Stimulated activated CD4-positive, alpha-beta T cell treated with anti-CD3 and anti-CD28 coated beads, Interleukin-2, amount 100 ng/mL, for 24 hours (primary cell): ENCODE data around the gene TIA1.
"Not testable (repeated sequence)": the region's sequence is repeated elsewhere in the genome, so short reads cannot be mapped to it uniquely, and the experiment has no call there.

Source experiments
- DNase-seq, 2 donors: peaks; one replicate each; pipeline ENCODE4 v3.0.0-alpha.2; 2020

The TIA1 gene, protein sequence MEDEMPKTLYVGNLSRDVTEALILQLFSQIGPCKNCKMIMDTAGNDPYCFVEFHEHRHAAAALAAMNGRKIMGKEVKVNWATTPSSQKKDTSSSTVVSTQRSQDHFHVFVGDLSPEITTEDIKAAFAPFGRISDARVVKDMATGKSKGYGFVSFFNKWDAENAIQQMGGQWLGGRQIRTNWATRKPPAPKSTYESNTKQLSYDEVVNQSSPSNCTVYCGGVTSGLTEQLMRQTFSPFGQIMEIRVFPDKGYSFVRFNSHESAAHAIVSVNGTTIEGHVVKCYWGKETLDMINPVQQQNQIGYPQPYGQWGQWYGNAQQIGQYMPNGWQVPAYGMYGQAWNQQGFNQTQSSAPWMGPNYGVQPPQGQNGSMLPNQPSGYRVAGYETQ

DNA sequence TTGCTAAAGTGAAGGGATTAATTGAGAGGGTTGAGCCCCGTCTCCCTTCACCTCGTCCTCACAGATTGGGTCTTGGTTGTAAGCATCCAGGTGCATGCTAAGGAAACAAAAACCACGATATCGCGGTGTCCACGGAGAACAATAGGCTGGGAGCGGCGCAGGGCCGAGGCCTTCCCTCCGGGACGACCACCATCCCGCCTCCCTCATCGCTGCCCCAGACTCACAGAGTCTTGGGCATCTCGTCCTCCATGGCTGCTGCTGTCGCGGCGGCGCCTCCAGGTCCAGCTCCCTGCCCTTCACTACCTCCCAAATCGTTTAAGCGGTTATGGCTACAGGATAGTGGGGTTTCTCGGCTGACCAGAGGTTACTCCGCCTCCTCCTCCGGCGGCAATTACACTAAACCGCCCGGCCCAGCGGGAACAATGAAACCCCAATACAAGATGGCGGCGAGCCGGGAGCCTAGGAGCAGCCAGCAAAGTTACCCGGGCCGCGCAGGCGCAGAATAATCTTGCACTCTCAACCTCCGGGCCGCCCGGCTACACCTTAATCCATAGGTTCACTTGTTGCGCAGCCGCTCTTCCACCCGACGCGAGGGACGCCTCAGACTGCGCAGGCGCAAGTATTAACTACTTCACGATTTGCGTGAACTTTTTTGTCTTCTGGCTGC is at the start of gene TIA1:
Gene TIA1 (minus strand): TSS at position 448 of the 667 bp plus-strand sequence. CDS start 198 bp downstream, at position 250.
- peak; percentile 98 for DNase-seq

DNA sequence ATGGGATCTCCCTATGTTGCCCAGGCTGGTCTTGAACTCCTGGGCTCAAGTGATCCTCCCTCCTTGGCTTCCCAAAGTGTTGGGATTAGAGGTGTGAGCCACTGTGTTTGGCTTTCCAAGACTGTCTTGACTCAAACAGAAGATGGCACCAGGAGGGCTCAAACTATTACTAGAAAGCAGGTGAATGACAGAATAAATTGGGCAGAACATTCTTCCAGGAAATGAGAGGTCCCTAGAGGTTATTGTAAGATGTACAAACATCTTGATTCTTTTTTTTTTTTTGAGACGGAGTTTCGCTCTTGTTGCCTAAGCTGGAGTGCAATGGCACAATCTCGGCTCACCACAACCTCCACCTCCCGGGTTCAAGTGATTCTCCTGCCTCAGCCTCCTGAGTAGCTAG is 49.4 kb upstream of the TIA1 start:
- not testable (repeated sequence) for DNase-seq

DNA sequence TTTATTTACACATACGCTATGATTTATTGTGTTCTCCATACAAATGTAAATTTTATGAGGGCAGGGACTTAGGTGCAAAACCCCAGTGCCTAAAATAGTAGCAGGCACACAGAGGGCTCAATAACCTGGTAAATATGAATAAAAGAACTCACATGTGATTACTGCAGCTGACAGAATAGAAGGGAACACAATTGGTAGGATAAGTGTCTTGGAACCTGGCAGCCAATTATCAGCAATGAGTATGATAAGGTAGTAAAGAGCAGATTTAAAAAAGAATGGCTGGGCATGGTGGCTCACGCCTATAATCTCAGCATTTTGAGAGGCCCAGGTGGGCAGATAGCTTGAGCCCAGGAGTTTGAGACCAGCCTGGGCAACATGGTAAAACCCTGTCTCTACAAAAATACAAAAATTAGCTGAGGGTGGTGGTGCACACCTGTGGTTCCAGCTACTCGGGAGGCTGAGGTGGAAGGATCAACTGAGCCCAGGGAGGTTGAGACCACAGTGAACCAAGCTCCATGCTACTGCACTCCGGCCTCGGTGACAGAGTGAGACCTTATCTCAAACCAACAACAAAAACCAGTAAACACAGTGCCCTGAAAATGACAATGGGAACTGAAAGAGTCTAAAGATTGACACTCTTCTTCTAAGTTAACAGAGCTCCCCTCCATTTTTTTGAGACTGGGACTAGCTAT is 35.2 kb upstream of the TIA1 start:
- no peak for DNase-seq

DNA sequence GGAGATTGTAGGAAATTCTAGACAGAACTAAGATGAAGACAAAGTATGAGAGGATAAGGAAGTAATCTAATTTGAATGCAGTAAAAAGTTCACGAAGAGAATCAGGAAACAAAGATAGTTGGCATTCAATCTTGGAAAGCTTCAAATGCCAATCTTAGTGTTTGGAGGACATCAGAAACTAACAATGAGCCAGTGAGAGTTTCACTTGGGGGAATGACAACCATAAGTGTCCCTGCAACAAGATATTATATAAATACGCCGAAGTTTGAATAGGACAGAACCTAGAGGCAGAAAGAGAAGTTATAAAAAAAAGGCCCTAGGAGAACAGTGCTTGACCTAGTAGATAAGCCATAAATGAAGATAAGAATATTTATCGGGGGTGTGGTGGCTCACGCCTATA is 34.0 kb upstream of the TIA1 start:
- no peak for DNase-seq

DNA sequence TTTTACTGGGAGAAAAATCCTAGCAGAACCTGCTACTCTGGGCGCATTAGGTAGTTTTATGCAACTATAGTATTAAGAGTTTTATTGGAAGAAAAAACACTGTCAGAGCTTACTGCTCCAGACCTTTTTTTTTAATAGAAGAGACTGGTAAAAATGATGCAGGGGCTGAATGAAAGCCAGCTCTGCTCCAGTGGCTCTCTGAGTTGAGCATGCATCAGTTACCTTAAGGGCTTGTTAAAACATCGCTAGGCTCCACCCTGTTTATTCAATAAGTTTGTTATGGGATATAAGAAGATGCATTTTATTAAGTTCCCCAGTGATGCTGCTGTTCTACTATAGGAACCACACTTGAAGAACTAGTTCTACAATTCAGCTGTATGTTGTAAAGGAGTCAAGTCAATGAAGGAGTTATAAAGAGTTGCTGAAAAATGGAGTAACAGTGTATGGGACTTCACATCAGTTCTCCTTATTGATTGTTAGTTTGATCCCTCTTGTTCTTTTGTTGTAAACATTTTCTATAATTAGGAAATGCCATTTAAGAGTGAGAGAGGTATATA is 31.9 kb upstream of the TIA1 start:
- no peak for DNase-seq

DNA sequence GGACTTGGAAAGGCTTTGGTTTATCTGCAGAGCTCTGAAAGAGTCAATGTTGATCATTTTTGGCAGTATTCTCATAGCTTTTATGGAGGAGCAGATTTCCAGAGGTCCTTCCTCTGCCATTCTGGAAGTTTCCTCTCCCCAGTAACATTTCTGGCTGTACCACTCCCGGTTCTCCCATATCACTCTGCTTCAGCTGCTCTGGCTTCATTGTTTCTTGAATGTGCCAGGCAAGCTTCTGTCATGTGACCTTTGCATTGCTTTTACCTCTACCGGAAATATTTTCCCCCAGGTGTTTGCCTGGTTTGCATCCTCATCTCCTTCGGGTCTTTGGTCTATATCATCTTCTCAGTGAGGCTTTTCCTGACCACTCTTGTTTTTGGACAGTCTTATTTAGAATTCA is 21.9 kb upstream of the TIA1 start:
- no peak for DNase-seq

DNA sequence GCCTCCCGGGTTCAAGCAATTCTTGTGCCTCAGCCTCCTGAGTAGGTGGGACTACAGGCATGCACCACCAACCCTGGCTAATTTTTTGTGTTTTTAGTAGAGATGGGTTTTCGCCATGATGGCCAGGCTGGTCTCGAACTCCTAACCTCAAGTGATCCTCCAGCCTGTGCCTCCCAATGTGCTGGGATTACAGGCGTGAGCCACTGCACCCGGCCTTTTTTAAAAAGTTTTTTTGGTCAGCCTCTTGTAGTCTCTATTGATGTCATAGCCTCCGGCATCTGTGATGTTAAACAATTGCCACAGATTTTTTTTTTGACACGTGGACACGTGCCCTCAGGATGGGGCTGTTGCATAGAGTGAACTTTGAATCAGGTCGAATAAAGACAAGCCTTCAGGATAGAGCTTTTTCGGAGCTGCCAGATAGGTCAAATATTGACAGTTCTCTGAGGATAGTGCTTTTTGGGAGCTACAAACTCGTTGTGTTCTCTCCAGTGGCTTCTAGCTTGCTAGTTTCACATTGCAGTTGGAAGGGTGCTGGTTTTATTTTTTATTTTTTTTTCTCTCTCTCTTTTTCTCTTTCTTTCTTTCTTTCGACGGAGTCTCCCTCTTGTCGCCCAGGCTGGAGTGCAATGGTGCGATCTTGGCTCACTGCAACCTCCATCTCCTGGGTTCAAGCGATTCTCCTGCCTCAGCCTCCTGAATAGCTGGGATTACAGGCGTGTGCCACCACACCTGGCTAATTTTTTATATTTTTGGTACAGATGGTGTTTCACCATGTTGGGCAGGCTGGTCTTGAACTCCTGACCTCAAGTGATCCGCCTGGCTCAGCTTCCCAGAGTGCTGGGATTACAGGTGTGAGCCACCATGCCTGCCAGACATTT is 21.2 kb upstream of the TIA1 start:
- DNase-seq, result not testable (repeated sequence)

DNA sequence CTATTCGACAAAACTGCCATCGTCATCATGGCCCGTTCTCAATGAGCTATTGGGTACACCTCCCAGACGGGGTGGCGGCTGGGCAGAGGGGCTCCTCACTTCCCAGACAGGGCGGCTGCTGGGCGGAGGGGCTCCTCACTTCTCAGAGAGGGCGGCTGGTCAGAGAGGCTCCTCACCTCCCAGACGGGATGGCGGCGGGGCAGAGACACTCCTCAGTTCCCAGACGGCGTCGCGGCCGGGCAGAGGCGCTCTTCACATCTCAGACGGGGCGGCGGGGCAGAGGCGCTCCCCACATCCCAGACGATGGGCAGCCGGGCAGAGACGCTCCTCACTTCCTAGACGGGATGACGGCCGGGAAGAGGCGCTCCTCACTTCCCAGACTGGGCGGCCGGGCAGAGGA is 18.5 kb upstream of the TIA1 start:
- not testable (repeated sequence) for DNase-seq

DNA sequence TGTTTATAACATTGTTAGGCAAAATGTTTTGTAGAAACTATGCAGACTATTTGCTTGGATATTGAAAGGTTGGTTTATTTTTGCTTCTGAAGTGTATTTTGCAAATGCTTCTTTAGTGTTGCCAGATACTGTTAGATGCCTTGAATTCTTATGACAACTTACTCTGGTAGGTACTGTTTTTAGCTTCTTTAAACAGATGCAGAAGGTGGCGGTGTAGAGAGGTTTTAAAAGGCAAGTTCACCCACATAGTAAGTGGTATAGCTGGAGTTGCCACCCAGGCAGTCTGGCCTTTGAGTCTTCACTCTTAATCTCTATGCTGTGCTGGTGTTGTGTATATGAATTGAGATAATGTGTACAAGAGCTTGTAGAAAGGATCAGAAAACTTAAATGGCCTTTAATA is 13.1 kb upstream of the TIA1 start:
- no peak for DNase-seq

DNA sequence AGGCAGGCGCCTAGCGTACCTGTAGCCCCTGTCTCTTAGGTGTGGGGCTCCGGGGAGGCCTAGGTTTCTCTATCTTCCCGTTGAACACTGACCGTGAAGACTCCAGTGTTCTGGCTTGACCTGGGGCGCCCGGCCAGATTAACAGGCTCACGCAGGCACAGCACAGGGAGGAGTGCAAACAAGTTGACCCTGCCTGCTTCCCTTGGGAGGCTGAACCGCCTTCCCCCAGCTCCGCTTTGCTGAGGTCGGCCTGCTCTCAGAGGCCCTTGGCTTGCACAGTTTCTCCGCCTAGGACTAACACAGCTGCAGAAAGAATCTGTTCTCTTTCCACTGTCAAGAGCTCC is 10.1 kb upstream of the TIA1 start:
- no peak for DNase-seq

DNA sequence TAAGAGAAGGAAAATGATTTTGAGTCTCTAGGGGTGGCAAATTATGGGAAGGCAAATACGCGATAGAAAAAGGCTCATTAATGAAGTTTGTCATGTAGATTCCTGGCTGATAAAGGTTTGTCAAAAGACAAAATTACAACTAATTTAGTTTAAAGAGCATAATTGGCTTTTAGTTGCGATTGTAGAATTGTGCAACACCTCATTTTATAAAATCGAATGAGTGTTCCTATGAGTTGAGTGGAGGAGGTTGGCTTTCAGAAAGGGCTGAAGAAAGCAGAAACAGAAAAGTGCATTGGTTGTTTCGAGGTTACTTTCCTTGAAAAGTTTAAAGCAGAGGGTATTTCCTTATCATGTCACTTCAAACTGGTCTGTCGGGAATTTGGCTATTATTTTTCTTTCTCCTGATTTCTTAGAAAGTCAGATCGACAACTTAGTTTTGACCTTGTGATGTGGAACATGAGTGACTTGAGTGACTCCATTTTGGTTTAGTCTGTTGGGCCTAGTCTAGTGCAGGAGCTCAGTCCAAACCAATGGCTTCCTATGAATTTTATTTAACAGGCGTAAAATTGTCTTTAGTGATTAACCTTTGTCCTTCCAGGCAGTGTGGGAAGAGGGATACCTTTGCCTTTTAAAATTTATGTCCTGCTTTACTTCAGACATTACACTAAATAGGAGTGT is 7.3 kb upstream of the TIA1 start:
- no peak for DNase-seq

DNA sequence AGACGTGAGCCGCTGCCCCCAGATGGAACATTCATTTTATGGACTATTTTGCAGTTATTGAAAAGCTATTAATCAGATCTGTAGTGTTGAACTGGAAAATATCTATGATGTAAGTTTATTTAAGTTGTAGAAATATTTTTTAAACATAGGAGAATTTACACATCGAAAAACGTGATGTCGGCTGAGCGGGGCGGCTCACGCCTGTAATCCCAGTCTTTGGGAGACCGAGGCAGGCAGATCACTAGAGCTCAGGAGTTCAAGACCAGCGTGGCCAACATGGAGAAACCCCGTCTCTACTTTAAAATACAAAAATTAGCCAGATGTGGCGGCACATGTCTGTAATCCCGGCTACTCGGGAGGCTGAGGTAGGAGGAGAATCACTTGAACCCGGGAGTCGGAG is 2.0 kb upstream of the TIA1 start:
- no peak for DNase-seq

DNA sequence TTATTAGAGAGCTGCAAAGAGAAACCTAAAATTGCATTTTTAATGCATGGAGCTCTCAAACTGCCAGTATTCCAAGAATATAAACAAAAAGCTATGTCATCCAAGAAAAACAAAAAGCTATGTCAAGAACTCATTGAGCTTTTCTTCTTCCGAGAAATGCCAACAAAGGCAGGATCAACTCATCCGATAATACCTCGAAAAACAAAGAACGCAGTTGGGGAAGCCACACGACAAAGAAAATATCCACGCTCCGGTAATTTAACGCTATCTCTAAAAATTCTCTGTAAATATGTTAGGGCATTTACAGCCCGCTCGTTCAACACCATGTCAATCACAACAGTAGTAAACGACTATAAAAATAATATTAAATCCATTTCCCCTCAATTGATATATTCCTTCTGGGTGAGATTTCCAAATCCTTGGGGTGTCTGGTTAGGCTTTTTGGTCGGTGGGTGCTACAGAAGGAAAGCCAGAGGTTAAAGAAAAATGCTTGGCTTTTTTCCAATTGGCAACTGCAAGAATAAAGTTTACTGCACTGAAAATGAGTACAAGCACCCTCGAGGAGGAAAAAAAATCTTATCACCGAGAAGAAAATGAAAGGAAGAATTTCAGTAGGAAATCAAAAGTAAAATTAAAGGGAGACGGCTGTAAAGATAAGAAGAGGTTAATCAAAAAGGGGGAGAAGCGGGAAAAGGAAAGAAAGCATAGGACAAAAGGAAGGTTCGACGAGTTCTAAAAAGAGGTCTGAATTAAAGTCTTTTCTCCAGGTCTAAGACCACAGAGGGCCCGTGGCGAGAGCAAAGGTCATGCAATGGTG is 856 bp downstream of the TIA1 start:
- no peak for DNase-seq

DNA sequence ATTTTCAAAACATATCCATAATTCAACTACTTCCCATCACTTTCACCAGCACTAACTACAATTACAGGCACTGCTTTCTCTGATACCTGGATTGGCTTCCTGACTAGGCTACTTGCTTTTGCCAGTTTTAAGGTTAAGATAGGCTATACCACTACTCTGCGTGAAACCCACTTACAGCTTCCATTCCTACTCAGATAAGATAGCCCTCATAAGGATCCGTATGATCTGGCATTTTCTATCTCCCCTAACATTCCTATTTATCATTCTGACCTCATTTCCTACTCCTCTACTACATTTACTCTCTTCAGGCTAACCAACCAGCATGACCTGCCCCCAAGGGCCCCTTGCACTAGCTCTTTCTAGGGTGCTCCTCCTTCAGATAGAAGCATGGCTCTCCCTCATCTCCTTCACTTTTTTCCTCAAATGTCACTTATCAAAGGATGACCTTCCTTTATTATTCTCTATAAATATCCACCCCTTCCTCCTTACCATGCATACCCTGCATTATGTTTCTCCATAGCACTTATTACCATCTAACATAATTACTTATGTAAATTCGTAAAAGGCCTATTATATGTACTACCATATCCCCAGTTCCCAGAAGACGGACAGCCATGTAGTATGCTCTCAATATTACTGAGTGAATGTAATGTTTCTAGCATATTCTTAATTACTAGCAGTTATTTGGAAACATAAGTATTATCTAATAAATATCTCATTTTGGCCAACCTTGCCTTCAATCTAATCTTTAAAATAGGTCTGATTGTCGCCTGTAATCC is 4.4 kb downstream of the TIA1 start:
- DNase-seq, result no peak

DNA sequence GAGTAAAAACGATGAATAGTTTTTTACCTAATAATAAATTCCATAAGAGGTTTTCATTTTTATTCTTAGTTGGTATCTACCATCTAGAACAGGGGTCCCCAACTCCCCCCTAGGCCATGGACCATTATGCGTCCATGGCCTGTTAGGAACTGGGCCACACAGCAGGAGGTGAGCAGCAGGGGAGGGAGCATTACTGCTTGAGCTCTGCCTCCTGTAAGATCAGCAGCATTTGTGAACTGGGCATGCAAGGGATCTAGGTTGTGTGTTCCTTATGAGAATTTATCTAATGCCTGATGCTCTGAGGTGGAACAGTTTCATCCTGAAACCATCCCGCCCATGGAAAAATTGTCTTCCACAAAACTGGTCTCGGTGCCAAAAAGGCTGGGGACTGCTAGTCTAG is 5.9 kb downstream of the TIA1 start:
- DNase-seq, result no peak

DNA sequence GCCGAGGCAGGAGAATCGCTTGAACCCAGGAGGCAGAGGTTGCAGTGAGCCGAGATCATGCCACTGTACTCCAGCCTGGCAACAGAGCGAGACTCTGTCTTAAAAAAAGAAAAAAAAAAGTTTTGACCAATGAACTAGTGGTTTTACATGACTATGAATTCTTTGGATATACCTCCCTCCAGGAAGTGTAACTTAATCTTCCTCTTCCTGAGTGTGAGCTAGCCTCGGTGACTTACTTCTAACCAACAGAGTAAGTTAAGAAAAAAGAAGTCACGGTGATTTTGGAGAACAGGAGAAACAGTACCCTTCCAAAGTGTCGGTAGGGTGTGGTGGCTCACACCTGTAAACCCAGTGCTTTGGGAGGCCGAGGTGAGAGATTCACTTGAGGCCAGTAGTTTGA is 7.1 kb downstream of the TIA1 start:
- no peak for DNase-seq

DNA sequence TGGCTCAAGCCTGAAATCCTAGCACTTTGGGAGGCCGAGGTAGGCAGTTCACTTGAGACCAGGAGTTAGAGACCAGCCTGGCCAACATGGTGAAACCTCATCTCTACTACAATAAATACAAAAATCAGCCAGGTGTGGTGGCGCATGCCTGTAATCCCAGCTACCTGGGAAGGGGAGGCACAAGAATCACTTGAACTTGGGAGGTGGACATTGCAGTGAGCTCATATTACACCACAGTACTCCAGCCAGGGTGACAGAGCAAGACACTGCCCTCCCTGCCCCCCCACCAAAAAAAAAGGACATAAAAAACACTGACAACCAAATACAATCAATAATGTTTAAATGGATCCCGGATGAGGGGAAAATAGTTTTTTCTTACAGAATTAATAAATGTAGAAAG is 7.8 kb downstream of the TIA1 start:
- DNase-seq, result no peak

DNA sequence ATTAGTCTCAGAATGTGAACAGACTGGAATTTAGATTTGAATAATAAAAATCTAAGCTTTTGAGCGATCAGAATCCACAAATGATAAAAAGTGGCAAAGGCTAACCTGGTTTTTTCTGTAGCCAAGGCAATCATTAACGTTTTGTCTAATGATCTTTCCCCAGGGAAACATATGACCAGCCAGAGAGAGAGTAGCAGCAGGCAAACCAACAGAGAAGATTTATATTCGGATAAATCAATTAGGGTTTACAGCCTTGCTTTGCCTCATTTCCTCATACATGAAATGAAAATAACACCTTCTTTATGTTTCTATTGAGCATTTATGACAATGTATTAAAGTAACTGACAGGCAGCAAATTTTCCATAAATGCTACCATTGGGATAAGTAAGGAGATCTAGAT is 14.5 kb downstream of the TIA1 start:
- no peak for DNase-seq

DNA sequence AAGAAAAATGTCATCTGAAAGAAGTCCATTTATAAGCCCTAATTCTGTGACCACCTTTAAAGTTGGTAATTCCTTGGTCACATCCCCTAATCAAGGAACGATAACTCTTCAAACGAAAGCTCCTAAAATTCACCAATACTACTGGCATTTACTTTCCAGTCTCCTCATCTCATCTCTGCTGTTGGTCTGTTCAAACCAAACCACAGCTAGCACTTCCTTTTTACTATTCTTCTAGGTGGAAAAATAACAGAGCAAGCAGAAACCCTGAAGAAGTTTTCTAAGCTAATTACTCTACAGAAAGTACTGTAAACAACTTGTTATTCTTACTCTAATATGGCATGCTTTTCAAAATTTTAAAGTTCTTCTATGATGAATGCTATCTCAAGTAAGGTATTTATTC is 21.6 kb downstream of the TIA1 start:
- no peak for DNase-seq

DNA sequence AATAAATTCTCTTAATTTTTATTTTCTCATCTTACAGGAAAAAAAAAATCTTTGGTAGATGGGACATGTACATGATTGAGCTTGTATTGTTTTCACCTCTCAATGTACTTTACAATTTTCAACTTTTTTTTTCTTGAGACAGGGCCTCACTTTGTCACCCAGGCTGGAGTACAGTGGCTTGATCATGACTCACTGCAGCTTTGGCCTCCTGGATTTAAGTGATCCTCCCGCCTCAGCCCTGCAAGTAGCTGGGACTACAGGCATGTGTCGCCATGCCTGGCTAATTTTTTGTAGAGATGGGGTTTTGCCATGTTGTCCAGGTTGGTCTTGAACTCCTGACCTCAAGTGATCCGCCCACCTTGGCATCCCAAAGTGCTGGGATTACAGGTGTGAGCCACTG is 25.1 kb downstream of the TIA1 start:
- not testable (repeated sequence) for DNase-seq
